ENCODE measurements around the gene OR10H4. TPM values are rescaled to one million over a fixed set of nuclear protein-coding genes. Genes with fewer than 3 reads are reported as not detected.

The OR10H4 gene
- total and polyA plus RNA-seq, 9 of the 15 experiments (the other 6 are each of a cell fraction or from before 2014, with no cell fraction given), result not detected

DNA sequence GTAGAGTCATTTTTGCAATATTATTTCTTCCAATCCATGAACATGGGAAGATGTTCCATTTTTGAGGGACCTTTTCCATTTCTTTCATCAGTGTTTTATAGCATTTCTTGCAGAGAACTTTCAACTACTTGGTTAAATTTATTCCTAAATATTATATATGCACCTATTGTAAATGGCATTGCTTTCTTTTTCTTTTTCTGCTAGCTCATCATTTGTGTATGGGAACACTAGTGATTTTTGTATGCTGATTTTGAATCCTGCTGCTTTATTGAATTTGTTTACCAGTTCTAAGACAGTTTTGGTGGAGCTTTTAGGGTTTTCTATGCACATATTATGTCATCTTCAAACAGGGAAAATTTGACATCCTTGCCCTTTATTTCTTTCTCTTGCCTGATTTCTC lies 43.8 kb upstream of the OR10H4 start (continued):
- TF ChIP-seq ZNF551 (CRISPR knock-in tag; IDR thresholded peaks at IDR 0.05), result no peak
- TF ChIP-seq ARHGAP35 (IDR thresholded peaks at IDR 0.05; ENCODE audit: partially characterized antibody), result no peak

- no peak for ATAC-seq
- POLR2A ChIA-PET, result interaction anchor here (0.9 kb wide), 1 partner anchor 12 kb away, joined by 3 read pairs; no protein-coding TSS in a partner anchor
- Histone ChIP-seq H3K79me2 (ENCODE audit: control insufficient read depth, insufficient read depth, low read length) (no peaks in the 10 kb centered on the region), H3K9me3 (replicated peaks; ENCODE audit: control insufficient read depth, insufficient read depth, low read depth, low read length) (no peaks in the 10 kb centered on the region), H3K4me2 (ENCODE audit: insufficient read depth, low read length) (no peak overlapping the region), H3K9ac (ENCODE audit: insufficient read depth in 1 of 2, low read depth in 2 of 2, low read length in 2 of 2) (no peak overlapping the region; a peak in 1 of 4 replicates), H3K27ac (ENCODE audit: extremely low read depth, low read depth, low read length) (no peak overlapping the region), H3K9me1 (ENCODE audit: control insufficient read depth, insufficient read depth, low read length) (no peaks in the 10 kb centered on the region), H4K20me1 (replicated peaks; ENCODE audit: control insufficient read depth, insufficient read depth, low read length) (no peaks in the 10 kb centered on the region), H3K36me3 (ENCODE audit: control insufficient read depth, insufficient read depth, low read length) (no peaks in the 10 kb centered on the region), H3K4me3 (no peak overlapping the region), H2AFZ (ENCODE audit: low read depth, low read length) (no peak overlapping the region), H3K4me1 (replicated peaks in 1 of 2; ENCODE audit: control insufficient read depth in 2 of 2, insufficient read depth in 2 of 2, low read length in 2 of 2) (peaks cover 0 to 6% of the 10 kb centered on the region in 2 experiments; a peak in 2 of 5 replicates), H3K27me3 (ENCODE audit: control insufficient read depth in 2 of 2, insufficient read depth in 2 of 2, low read length in 2 of 2) (peaks cover 3 to 10% of the 10 kb centered on the region in 2 experiments; a peak in 3 of 5 replicates)
- WGBS (ENCODE audit: insufficient coverage, low coverage, missing lambda C conversion rate), result under 1% methylated on average over 28 of the region's 44 CpGs
- DNase-seq (ENCODE audit: extremely low read depth in 1 of 4, low spot score in 3 of 4), result no peak
- FAIRE-seq, result no peak
- BruUV-seq (replicated peaks), result no TSS peak
- in situ Hi-C loops (cut with MboI), result no loop called here
- intact Hi-C loops (cut with micrococcal nuclease), result no loop called here
- TF ChIP-seq SMAD3 (CRISPR knock-in tag; conservative IDR thresholded peaks at IDR 0.05) (no peak), ARID1B (IDR thresholded peaks at IDR 0.05) (no peak), SREBF2 (CRISPR knock-in tag; IDR thresholded peaks at IDR 0.05) (no peak), CBX5 (IDR thresholded peaks at IDR 0.05; ENCODE audit: borderline replicate concordance, low read depth) (no peak), SNAPC5 (CRISPR knock-in tag; IDR thresholded peaks at IDR 0.05) (no peak)
- TF ChIP-seq, protein P1, sequence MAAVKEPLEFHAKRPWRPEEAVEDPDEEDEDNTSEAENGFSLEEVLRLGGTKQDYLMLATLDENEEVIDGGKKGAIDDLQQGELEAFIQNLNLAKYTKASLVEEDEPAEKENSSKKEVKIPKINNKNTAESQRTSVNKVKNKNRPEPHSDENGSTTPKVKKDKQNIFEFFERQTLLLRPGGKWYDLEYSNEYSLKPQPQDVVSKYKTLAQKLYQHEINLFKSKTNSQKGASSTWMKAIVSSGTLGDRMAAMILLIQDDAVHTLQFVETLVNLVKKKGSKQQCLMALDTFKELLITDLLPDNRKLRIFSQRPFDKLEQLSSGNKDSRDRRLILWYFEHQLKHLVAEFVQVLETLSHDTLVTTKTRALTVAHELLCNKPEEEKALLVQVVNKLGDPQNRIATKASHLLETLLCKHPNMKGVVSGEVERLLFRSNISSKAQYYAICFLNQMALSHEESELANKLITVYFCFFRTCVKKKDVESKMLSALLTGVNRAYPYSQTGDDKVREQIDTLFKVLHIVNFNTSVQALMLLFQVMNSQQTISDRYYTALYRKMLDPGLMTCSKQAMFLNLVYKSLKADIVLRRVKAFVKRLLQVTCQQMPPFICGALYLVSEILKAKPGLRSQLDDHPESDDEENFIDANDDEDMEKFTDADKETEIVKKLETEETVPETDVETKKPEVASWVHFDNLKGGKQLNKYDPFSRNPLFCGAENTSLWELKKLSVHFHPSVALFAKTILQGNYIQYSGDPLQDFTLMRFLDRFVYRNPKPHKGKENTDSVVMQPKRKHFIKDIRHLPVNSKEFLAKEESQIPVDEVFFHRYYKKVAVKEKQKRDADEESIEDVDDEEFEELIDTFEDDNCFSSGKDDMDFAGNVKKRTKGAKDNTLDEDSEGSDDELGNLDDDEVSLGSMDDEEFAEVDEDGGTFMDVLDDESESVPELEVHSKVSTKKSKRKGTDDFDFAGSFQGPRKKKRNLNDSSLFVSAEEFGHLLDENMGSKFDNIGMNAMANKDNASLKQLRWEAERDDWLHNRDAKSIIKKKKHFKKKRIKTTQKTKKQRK (IDR thresholded peaks at IDR 0.05; ENCODE audit: borderline replicate concordance, low read depth, low read length), result no peak
- CTCF ChIA-PET (ENCODE audit: low intra/inter-chr PET ratio), result no interaction called here
These were observed 37.1 kb upstream of the OR10H4 start for GRCh38 chr19:15911599-15912235.

All from K562 (cell line).